Activated CD4-positive, alpha-beta T cell treated with anti-CD3 and anti-CD28 coated beads for 36 hours (primary cell): ENCODE measurements around the gene SRSF2. TPM values are rescaled to one million over a fixed set of nuclear protein-coding genes. Genes with fewer than 3 reads are reported as not detected.

ENCODE experiments used
- ATAC-seq: fragments of 200-7000 bp; cut with Tn5 transposase; one replicate; pipeline ENCODE4 v1.10.0; 2021; ENCODE audit warnings: mild to moderate bottlenecking, moderate library complexity
- CTCF ChIA-PET: fragments of 350-600 bp; sonication (Branson Sonifier 250); formaldehyde crosslinking; loops from one replicate; lab custom pipeline; 2021; ENCODE audit warnings: antibody characterized with exemption; lab: Charles Lee
- POLR2A ChIA-PET: fragments of 350-600 bp; sonication (Branson Sonifier 250); formaldehyde crosslinking; loops from one replicate; lab custom pipeline; 2021; ENCODE audit warnings: antibody characterized with exemption, inconsistent platforms; lab: Charles Lee
- DNase-seq: peaks from one replicate; pipeline ENCODE4 v3.0.0-alpha.2; 2020
- H3K27ac Mint-ChIP-seq: one replicate; pipeline ENCODE4 v1.8.0; 2021; ENCODE audit warnings: mixed read lengths
- H3K27me3 Mint-ChIP-seq: one replicate; pipeline ENCODE4 v1.8.0; 2021; ENCODE audit warnings: mixed read lengths
- H3K36me3 Mint-ChIP-seq: one replicate; pipeline ENCODE4 v1.8.0; 2021; ENCODE audit warnings: low read depth, mixed read lengths
- H3K4me1 Mint-ChIP-seq: one replicate; pipeline ENCODE4 v1.8.0; 2021; ENCODE audit warnings: mixed read lengths
- H3K4me3 Mint-ChIP-seq: one replicate; pipeline ENCODE4 v1.8.0; 2021; ENCODE audit warnings: mild to moderate bottlenecking, moderate library complexity, mixed read lengths
- H3K9me3 Mint-ChIP-seq: one replicate; pipeline ENCODE4 v1.8.0; 2021; ENCODE audit warnings: low read depth, mixed read lengths
- intact Hi-C, 2 experiments: fragments of 100-400 bp; cut with DNase I in 1 of 2; cut with micrococcal nuclease in 1 of 2; formaldehyde crosslinking; loops; one replicate each; pipeline versions ENCODE4 v1.14.2 to v1.15.1; 2022 to 2024; cut with DNase I, micrococcal nuclease
- total RNA-seq, 2 experiments: library from RNA; stranded (reverse); gene quantifications; one replicate each; pipeline ENCODE4 v1.2.3, GENCODE V29; 2021

Gene SRSF2
- total RNA-seq: 100 to 1,000 TPM; 335 to 340 TPM

GRCh38 chr17:76737082-76737675, at the start of gene SRSF2:
TSS of gene SRSF2 (minus strand) at chr17:76737331. CDS start at chr17:76737160, 171 bp downstream.
- POLR2A ChIA-PET: interaction anchor here (0.6 to 2.6 kb wide), 7 partner anchors 8 to 639 kb away, joined by 3 to 44 read pairs (median 3); partner anchors contain the start of genes JMJD6 and METTL23
- CTCF ChIA-PET: no interaction called here
- ATAC-seq (peak; percentile 75), DNase-seq (peak; percentile 99)
- H3K9me3 Mint-ChIP-seq: no peaks in the 10 kb centered on the region
- peak within 1 kb of the TSS; percentile 98 for H3K27ac Mint-ChIP-seq
- H3K4me3 Mint-ChIP-seq: peak within 1 kb of the TSS; percentile 85
- H3K4me1 Mint-ChIP-seq: peaks cover 40% of the 10 kb centered on the region
- intact Hi-C loops: loop anchor here (1.0 to 10.0 kb wide), 19 partner anchors 11 to 1962 kb away; partner anchors contain the start of genes JMJD6 (in 2 of the 2), METTL23 (in 2 of the 2), SEC14L1 (in 2 of the 2) and ACOX1 (in 1 of the 2)
- H3K27me3 Mint-ChIP-seq: no peaks in the 10 kb centered on the region
- H3K36me3 Mint-ChIP-seq: peaks cover 51% of the 10 kb centered on the region

- ATAC-seq: no peak
Observed at GRCh38 chr17:76784926-76785325, 47.8 kb upstream of the SRSF2 start.

GRCh38 chr17:76783146-76783545, 46.0 kb upstream of the SRSF2 start:
- DNase-seq: no peak
- ChIA-PET CTCF (interaction anchor here (0.6 to 1.1 kb wide), 2 partner anchors 354 to 493 kb away, joined by 3 to 4 read pairs; no protein-coding TSS in a partner anchor), POLR2A (interaction anchor here (0.6 kb wide), 1 partner anchor 13 kb away, joined by 3 read pairs; no protein-coding TSS in a partner anchor)
- Mint-ChIP-seq H3K36me3 (peaks cover 3% of the 10 kb centered on the region), H3K4me3 (no peak overlapping the region), H3K4me1 (no peaks in the 10 kb centered on the region), H3K27me3 (no peaks in the 10 kb centered on the region), H3K9me3 (no peaks in the 10 kb centered on the region), H3K27ac (no peak overlapping the region)
- intact Hi-C loops: no loop called here
- no peak for ATAC-seq

More at GRCh38 chr17:76784926-76785325, 47.8 kb upstream of the SRSF2 start:
- Mint-ChIP-seq H3K27me3 (no peaks in the 10 kb centered on the region), H3K4me3 (no peak overlapping the region), H3K27ac (no peak overlapping the region), H3K4me1 (no peaks in the 10 kb centered on the region), H3K36me3 (no peaks in the 10 kb centered on the region), H3K9me3 (no peaks in the 10 kb centered on the region)
- ChIA-PET CTCF (no interaction called here), POLR2A (no interaction called here)
- intact Hi-C loops: no loop called here
- no peak for DNase-seq

- Mint-ChIP-seq H3K27ac (no peak overlapping the region), H3K4me3 (no peak overlapping the region), H3K36me3 (peaks cover 9% of the 10 kb centered on the region), H3K9me3 (no peaks in the 10 kb centered on the region), H3K27me3 (no peaks in the 10 kb centered on the region), H3K4me1 (no peaks in the 10 kb centered on the region)
- POLR2A ChIA-PET: interaction anchor here (0.6 kb wide), 1 partner anchor 50 kb away, joined by 4 read pairs; no protein-coding TSS in a partner anchor
- DNase-seq: peak; percentile 20
- CTCF ChIA-PET: interaction anchor here (0.7 kb wide), 1 partner anchor 54 kb away, joined by 3 read pairs; the partner anchor contains the start of gene METTL23
- no peak for ATAC-seq
- intact Hi-C loops: loop anchor here in 1 of 2 experiments (1.0 kb wide), 1 partner anchor 54 kb away; no protein-coding TSS in a partner anchor
Observed at GRCh38 chr17:76781056-76781982, 44.2 kb upstream of the SRSF2 start.

GRCh38 chr17:76775021-76775600, 38.0 kb upstream of the SRSF2 start:
- no peaks in the 10 kb centered on the region for H3K9me3 Mint-ChIP-seq
- intact Hi-C loops: no loop called here
- CTCF ChIA-PET: no interaction called here
- H3K4me3 Mint-ChIP-seq: no peak overlapping the region
- DNase-seq (no peak), ATAC-seq (no peak)
- no peaks in the 10 kb centered on the region for H3K27me3 Mint-ChIP-seq
- peaks cover 16% of the 10 kb centered on the region for H3K4me1 Mint-ChIP-seq
- H3K36me3 Mint-ChIP-seq: peaks cover 22% of the 10 kb centered on the region
- H3K27ac Mint-ChIP-seq: no peak overlapping the region
- POLR2A ChIA-PET: no interaction called here

GRCh38 chr17:76772842-76773525, 35.9 kb upstream of the SRSF2 start:
- intact Hi-C loops: no loop called here
- peaks cover 2% of the 10 kb centered on the region for H3K9me3 Mint-ChIP-seq
- CTCF ChIA-PET: interaction anchor here (0.6 to 1.2 kb wide), 4 partner anchors 31 to 609 kb away, joined by 3 to 5 read pairs (median 3); no protein-coding TSS in a partner anchor
- peaks cover 26% of the 10 kb centered on the region for H3K36me3 Mint-ChIP-seq
- no peaks in the 10 kb centered on the region for H3K27me3 Mint-ChIP-seq
- peaks cover 16% of the 10 kb centered on the region for H3K4me1 Mint-ChIP-seq
- no peak overlapping the region for H3K4me3 Mint-ChIP-seq
- ATAC-seq (peak; percentile 98), DNase-seq (peak; percentile 45)
- POLR2A ChIA-PET: interaction anchor here (0.7 to 0.8 kb wide), 2 partner anchors 30 to 38 kb away, joined by 3 to 5 read pairs; no protein-coding TSS in a partner anchor
- H3K27ac Mint-ChIP-seq: peak overlapping the region; percentile 74

GRCh38 chr17:76758570-76758969, 21.4 kb upstream of the SRSF2 start:
- Mint-ChIP-seq H3K27ac (no peak overlapping the region), H3K4me3 (no peak overlapping the region), H3K4me1 (peaks cover 6% of the 10 kb centered on the region), H3K9me3 (no peaks in the 10 kb centered on the region), H3K27me3 (no peaks in the 10 kb centered on the region), H3K36me3 (peaks cover 18% of the 10 kb centered on the region)
- DNase-seq (no peak), ATAC-seq (no peak)
- CTCF ChIA-PET: interaction anchor here (1.0 to 1.1 kb wide), 2 partner anchors 10 to 135 kb away, joined by 3 read pairs; no protein-coding TSS in a partner anchor
- POLR2A ChIA-PET: interaction anchor here (0.6 kb wide), 1 partner anchor 65 kb away, joined by 4 read pairs; no protein-coding TSS in a partner anchor
- intact Hi-C loops: no loop called here

- Mint-ChIP-seq H3K36me3 (peaks cover 23% of the 10 kb centered on the region), H3K27ac (no peak overlapping the region), H3K9me3 (no peaks in the 10 kb centered on the region), H3K4me3 (no peak overlapping the region), H3K4me1 (peaks cover 18% of the 10 kb centered on the region), H3K27me3 (no peaks in the 10 kb centered on the region)
- ChIA-PET CTCF (no interaction called here), POLR2A (no interaction called here)
- ATAC-seq (no peak), DNase-seq (no peak)
- intact Hi-C loops: no loop called here
Observed at GRCh38 chr17:76757256-76757655, 20.1 kb upstream of the SRSF2 start.

- DNase-seq: no peak
- ATAC-seq: no peak
- Mint-ChIP-seq H3K4me1 (peaks cover 23% of the 10 kb centered on the region), H3K36me3 (peaks cover 23% of the 10 kb centered on the region), H3K4me3 (no peak overlapping the region), H3K27me3 (no peaks in the 10 kb centered on the region), H3K9me3 (no peaks in the 10 kb centered on the region), H3K27ac (no peak overlapping the region)
- ChIA-PET CTCF (interaction anchor here (1.0 to 1.1 kb wide), 2 partner anchors 9 to 28 kb away, joined by 4 read pairs; no protein-coding TSS in a partner anchor), POLR2A (no interaction called here)
- intact Hi-C loops: no loop called here
Observed at GRCh38 chr17:76755285-76755684, 18.2 kb upstream of the SRSF2 start.
